Stimulated activated CD4-positive, alpha-beta T cell treated with anti-CD3 and anti-CD28 coated beads, Interleukin-4, amount 100 ng/mL, for 1 hour (primary cell): ENCODE measurements around the gene TIAM2.

ENCODE experiments used
- DNase-seq: peaks from one replicate; pipeline ENCODE4 v3.0.0-alpha.2; 2020

TIAM2 gene

GRCh38 chr6:155026706-155027045, 31.6 kb downstream of the TIAM2 start:
- no peak for DNase-seq

GRCh38 chr6:155030148-155030720, 35.1 kb downstream of the TIAM2 start:
- DNase-seq, result no peak

- DNase-seq, result no peak
Observed at GRCh38 chr6:155031091-155031490, 36.0 kb downstream of the TIAM2 start.

- DNase-seq, result no peak
Observed at GRCh38 chr6:155033021-155033791, 38.1 kb downstream of the TIAM2 start.

- DNase-seq, result no peak
Observed at GRCh38 chr6:155036907-155037306, 41.8 kb downstream of the TIAM2 start.

GRCh38 chr6:155038104-155038503, 43.0 kb downstream of the TIAM2 start:
- DNase-seq, result no peak

- no peak for DNase-seq
Observed at GRCh38 chr6:155038527-155038926, 43.4 kb downstream of the TIAM2 start.

GRCh38 chr6:155039618-155040017, 44.5 kb downstream of the TIAM2 start:
- no peak for DNase-seq

GRCh38 chr6:155040154-155040553, 45.0 kb downstream of the TIAM2 start:
- no peak for DNase-seq

- no peak for DNase-seq
Observed at GRCh38 chr6:155040901-155041650, 46.0 kb downstream of the TIAM2 start.

- DNase-seq, result no peak
Observed at GRCh38 chr6:155041741-155042279, 46.7 kb downstream of the TIAM2 start.

- no peak for DNase-seq
Observed at GRCh38 chr6:155042983-155043382, 47.9 kb downstream of the TIAM2 start.

- DNase-seq, result no peak
Observed at GRCh38 chr6:155045561-155046404, 50.7 kb downstream of the TIAM2 start.

GRCh38 chr6:155047523-155047922, 52.4 kb downstream of the TIAM2 start:
- DNase-seq, result no peak

- peak; percentile 29 for DNase-seq
Observed at GRCh38 chr6:155050311-155050710, 55.2 kb downstream of the TIAM2 start.

- DNase-seq, result no peak
Observed at GRCh38 chr6:155054491-155055250, 59.6 kb downstream of the TIAM2 start.

GRCh38 chr6:155055729-155056128, 60.6 kb downstream of the TIAM2 start:
- DNase-seq, result no peak

- DNase-seq, result no peak
Observed at GRCh38 chr6:155056756-155057155, 61.6 kb downstream of the TIAM2 start.

- no peak for DNase-seq
Observed at GRCh38 chr6:155061381-155061780, 66.3 kb downstream of the TIAM2 start.

GRCh38 chr6:155062866-155063341, 67.8 kb downstream of the TIAM2 start:
- no peak for DNase-seq

- no peak for DNase-seq
Observed at GRCh38 chr6:155064303-155064702, 69.2 kb downstream of the TIAM2 start.

GRCh38 chr6:155066361-155066760, 71.2 kb downstream of the TIAM2 start:
- no peak for DNase-seq
